ENCODE data around the gene TMEM9. TPM values are rescaled to one million over a fixed set of nuclear protein-coding genes. Genes with fewer than 3 reads are reported as not detected.

The TMEM9 gene
- total RNA-seq, 4 donors from 2014 or later, result 73.6 to 163 (median 117) TPM

DNA sequence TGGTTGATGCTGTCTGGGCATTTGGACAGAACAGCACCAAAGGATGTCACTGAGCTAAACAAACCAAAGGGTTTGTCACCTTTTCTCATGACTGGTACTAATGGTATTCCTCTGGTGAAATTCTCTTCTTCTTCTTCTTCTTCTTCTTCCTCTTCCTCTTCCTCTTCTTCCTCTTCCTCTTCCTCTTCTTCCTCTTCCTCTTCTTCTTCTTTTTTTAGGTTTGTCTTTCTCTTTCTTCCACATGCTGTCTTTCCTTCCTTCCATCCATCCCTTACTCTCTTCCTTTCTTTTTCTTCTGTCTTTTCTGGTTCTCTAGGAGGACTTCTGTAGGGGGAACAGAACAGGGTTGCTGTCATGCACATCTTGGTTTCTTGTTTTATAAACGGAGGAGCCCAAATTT, 27.0 kb upstream of the TMEM9 start:
- TF ChIP-seq CTCF (IDR thresholded peaks at IDR 0.05) (no peak), POLR2A (IDR thresholded peaks at IDR 0.05) (no peak)
- no peak for DNase-seq
- Histone ChIP-seq H3K4me3 (no peak overlapping the region), H3K36me3 (no peaks in the 10 kb centered on the region), H3K4me1 (peaks cover 0 to 13% of the 10 kb centered on the region in 2 donors), H3K27me3 (no peaks in the 10 kb centered on the region), H3K9me3 (no peaks in the 10 kb centered on the region), H3K27ac (no peak overlapping the region)
- intact Hi-C loops (cut with DNase I; ENCODE audit: low total_unique reads), result no loop called here

- no peak for DNase-seq
- Histone ChIP-seq H3K4me1 (peaks cover 0 to 13% of the 10 kb centered on the region in 2 donors), H3K27me3 (no peaks in the 10 kb centered on the region), H3K9me3 (no peaks in the 10 kb centered on the region), H3K4me3 (no peak overlapping the region), H3K36me3 (no peaks in the 10 kb centered on the region), H3K27ac (no peak overlapping the region)
- TF ChIP-seq POLR2A (IDR thresholded peaks at IDR 0.05), result no peak
- TF ChIP-seq CTCF (IDR thresholded peaks at IDR 0.05), result no peak
- intact Hi-C loops (cut with DNase I; ENCODE audit: low total_unique reads), result no loop called here
Observed at GRCh38 chr1:201180901-201181300, 26.6 kb upstream of the TMEM9 start.

DNA sequence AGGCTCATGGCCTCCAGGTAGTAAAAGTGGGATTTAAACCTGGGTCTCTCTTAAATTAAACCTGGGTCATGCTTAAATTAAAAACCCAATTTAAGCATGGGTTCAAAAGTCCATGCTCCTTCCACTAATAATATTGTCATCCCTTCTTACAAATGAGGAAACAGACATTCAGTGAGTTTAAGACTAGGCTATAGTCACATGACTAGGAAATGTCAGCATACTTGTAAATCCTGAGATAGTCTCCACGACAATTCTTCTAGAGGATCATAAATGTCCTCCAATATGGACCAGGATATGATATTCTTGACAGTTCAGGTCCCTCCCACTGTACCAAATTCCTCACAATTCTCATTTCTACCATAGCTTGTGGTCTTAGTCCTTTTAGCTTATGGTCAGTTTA, 25.9 kb upstream of the TMEM9 start:
- Histone ChIP-seq H3K4me1 (peaks cover 0 to 8% of the 10 kb centered on the region in 2 donors), H3K27me3 (no peaks in the 10 kb centered on the region), H3K27ac (no peak overlapping the region), H3K4me3 (no peak overlapping the region), H3K9me3 (no peaks in the 10 kb centered on the region), H3K36me3 (no peaks in the 10 kb centered on the region)
- TF ChIP-seq CTCF (IDR thresholded peaks at IDR 0.05) (no peak), POLR2A (IDR thresholded peaks at IDR 0.05) (no peak)
- intact Hi-C loops (cut with DNase I; ENCODE audit: low total_unique reads), result no loop called here
- no peak for DNase-seq

GRCh38 chr1:201178718-201179117, 24.4 kb upstream of the TMEM9 start:
- Histone ChIP-seq H3K4me3 (no peak overlapping the region), H3K36me3 (no peaks in the 10 kb centered on the region), H3K9me3 (no peaks in the 10 kb centered on the region), H3K27ac (no peak overlapping the region), H3K4me1 (no peaks in the 10 kb centered on the region), H3K27me3 (no peaks in the 10 kb centered on the region)
- TF ChIP-seq POLR2A (IDR thresholded peaks at IDR 0.05) (no peak), CTCF (IDR thresholded peaks at IDR 0.05) (no peak)
- intact Hi-C loops (cut with DNase I; ENCODE audit: low total_unique reads), result no loop called here
- no peak for DNase-seq

- DNase-seq, result no peak
- intact Hi-C loops (cut with DNase I; ENCODE audit: low total_unique reads), result no loop called here
- H3K4me3 ChIP-seq, result no peak overlapping the region
- TF ChIP-seq POLR2A (IDR thresholded peaks at IDR 0.05) (no peak), CTCF (IDR thresholded peaks at IDR 0.05) (no peak)
- no peaks in the 10 kb centered on the region for H3K36me3 ChIP-seq
- no peaks in the 10 kb centered on the region for H3K9me3 ChIP-seq
- no peaks in the 10 kb centered on the region for H3K4me1 ChIP-seq
- no peaks in the 10 kb centered on the region for H3K27me3 ChIP-seq
- H3K27ac ChIP-seq, result no peak overlapping the region
Observed at GRCh38 chr1:201176940-201177339, 22.7 kb upstream of the TMEM9 start.
